ENCODE measurements around the gene CCDC89.
"Not testable (repeated sequence)": the region's sequence is repeated elsewhere in the genome, so short reads cannot be mapped to it uniquely, and the experiment has no call there.

CCDC89 gene

DNA sequence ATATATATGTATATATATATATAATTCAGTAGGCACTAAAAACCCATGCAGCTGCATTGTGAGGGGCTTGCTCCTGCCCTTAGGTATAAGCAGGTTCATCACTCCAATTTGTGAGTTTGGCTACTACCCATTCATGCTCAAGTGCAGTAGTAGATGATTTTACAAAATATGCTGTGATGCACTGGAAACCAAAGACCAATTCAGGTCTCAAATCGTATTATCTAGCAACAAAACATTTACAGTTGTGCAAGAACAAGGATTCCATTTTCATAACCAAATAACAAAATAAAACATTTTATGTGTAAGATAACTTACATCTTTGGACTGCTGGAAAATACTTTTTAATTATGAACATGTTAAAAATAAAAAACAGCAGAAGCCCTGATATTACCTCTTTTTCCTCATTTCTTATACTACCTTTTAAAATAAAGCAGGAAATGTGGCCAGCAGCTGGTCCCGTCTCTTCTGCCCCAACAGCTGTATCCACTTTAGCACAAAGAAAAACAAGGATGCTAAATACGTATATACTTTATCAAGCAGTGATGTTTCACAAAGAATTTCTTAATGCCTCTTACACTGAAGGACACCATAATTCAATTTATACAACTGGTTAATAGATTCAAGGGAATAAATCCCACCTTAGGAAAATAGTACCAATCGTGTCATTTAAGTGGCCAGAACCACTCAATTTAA, 23.9 kb downstream of the CCDC89 start:
- Histone ChIP-seq H3K79me2 (ENCODE audit: insufficient read depth, low read depth) (peaks cover 78% of the 10 kb centered on the region), H2AFZ (ENCODE audit: low read depth) (no peak overlapping the region), H3K27ac (no peak overlapping the region), H3K9ac (peak overlapping the region; percentile 99; the same call in 1 of the 2 replicates), H3K4me3 (IDR thresholded peaks at IDR 0.05; ENCODE audit: insufficient read depth, low read depth, low read length) (no peak overlapping the region), H4K20me1 (ENCODE audit: insufficient read depth) (peaks cover 30% of the 10 kb centered on the region), H3K4me1 (ENCODE audit: low read depth, poor library complexity, severe bottlenecking) (peaks cover 42% of the 10 kb centered on the region), H3K27me3 (ENCODE audit: insufficient read depth, low read depth) (no peaks in the 10 kb centered on the region), H3K36me3 (ENCODE audit: insufficient read depth) (peaks cover 11% of the 10 kb centered on the region; the same call in 1 of the 2 replicates), H3K4me2 (peak overlapping the region; percentile 97)
- TF ChIP-seq, protein P1, sequence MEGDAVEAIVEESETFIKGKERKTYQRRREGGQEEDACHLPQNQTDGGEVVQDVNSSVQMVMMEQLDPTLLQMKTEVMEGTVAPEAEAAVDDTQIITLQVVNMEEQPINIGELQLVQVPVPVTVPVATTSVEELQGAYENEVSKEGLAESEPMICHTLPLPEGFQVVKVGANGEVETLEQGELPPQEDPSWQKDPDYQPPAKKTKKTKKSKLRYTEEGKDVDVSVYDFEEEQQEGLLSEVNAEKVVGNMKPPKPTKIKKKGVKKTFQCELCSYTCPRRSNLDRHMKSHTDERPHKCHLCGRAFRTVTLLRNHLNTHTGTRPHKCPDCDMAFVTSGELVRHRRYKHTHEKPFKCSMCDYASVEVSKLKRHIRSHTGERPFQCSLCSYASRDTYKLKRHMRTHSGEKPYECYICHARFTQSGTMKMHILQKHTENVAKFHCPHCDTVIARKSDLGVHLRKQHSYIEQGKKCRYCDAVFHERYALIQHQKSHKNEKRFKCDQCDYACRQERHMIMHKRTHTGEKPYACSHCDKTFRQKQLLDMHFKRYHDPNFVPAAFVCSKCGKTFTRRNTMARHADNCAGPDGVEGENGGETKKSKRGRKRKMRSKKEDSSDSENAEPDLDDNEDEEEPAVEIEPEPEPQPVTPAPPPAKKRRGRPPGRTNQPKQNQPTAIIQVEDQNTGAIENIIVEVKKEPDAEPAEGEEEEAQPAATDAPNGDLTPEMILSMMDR (conservative IDR thresholded peaks at IDR 0.05; ENCODE audit: low read depth, low read length): no peak

DNA sequence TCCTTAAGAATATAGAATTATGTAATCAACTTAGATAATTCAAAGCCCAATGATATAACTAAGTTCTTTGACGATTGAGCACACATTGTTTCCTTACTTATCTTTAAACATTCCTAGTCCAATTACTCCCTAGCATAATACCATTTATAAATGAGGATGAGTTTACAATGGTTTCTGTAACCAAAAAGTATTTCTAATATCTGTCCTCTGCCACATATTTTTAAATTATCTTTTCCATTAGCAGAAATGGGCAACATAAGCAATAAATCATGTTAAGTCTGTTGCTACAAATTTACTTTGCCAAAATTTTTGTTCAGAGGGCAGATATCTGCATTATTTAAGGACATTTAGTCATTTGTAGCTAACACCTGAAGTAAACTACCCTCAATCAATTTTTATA, 27.8 kb downstream of the CCDC89 start:
- TF ChIP-seq, protein P1 (conservative IDR thresholded peaks at IDR 0.05; ENCODE audit: low read depth, low read length): no peak
- Histone ChIP-seq H3K4me1 (ENCODE audit: low read depth, poor library complexity, severe bottlenecking) (peaks cover 36% of the 10 kb centered on the region), H3K27me3 (ENCODE audit: insufficient read depth, low read depth) (no peaks in the 10 kb centered on the region), H3K4me3 (IDR thresholded peaks at IDR 0.05; ENCODE audit: insufficient read depth, low read depth, low read length) (no peak overlapping the region), H4K20me1 (ENCODE audit: insufficient read depth) (peaks cover 26% of the 10 kb centered on the region), H3K36me3 (ENCODE audit: insufficient read depth) (peaks cover 11% of the 10 kb centered on the region; the same call in 1 of the 2 replicates), H3K79me2 (ENCODE audit: insufficient read depth, low read depth) (peaks cover 68% of the 10 kb centered on the region), H3K9ac (no peak overlapping the region), H3K27ac (no peak overlapping the region), H3K4me2 (no peak overlapping the region), H2AFZ (ENCODE audit: low read depth) (no peak overlapping the region)

- H3K4me3 ChIP-seq (IDR thresholded peaks at IDR 0.05; ENCODE audit: insufficient read depth, low read depth, low read length): no peak overlapping the region
- peaks cover 11% of the 10 kb centered on the region; the same call in 1 of the 2 replicates for H3K36me3 ChIP-seq (ENCODE audit: insufficient read depth)
- TF ChIP-seq, protein P1 (conservative IDR thresholded peaks at IDR 0.05; ENCODE audit: low read depth, low read length): no peak
- H4K20me1 ChIP-seq (ENCODE audit: insufficient read depth): peaks cover 13% of the 10 kb centered on the region
- H3K9ac ChIP-seq: no peak overlapping the region
- H3K79me2 ChIP-seq (ENCODE audit: insufficient read depth, low read depth): peaks cover 54% of the 10 kb centered on the region
- H3K4me2 ChIP-seq: no peak overlapping the region
- no peaks in the 10 kb centered on the region for H3K27me3 ChIP-seq (ENCODE audit: insufficient read depth, low read depth)
- no peak overlapping the region for H2AFZ ChIP-seq (ENCODE audit: low read depth)
- peaks cover 30% of the 10 kb centered on the region for H3K4me1 ChIP-seq (ENCODE audit: low read depth, poor library complexity, severe bottlenecking)
- no peak overlapping the region for H3K27ac ChIP-seq
Observed at GRCh38 chr11:85656777-85657176, 29.2 kb downstream of the CCDC89 start.

- peaks cover 40% of the 10 kb centered on the region for H3K79me2 ChIP-seq (ENCODE audit: insufficient read depth, low read depth)
- H3K4me3 ChIP-seq (IDR thresholded peaks at IDR 0.05; ENCODE audit: insufficient read depth, low read depth, low read length); H3K27me3 ChIP-seq (ENCODE audit: insufficient read depth, low read depth); H3K27ac ChIP-seq; H2AFZ ChIP-seq (ENCODE audit: low read depth); H3K4me2 ChIP-seq; H3K36me3 ChIP-seq (ENCODE audit: insufficient read depth); H3K9ac ChIP-seq; H4K20me1 ChIP-seq (ENCODE audit: insufficient read depth): not testable (repeated sequence)
- peaks cover 19% of the 10 kb centered on the region for H3K4me1 ChIP-seq (ENCODE audit: low read depth, poor library complexity, severe bottlenecking)
Observed at GRCh38 chr11:85654343-85654742, 31.7 kb downstream of the CCDC89 start.

- H2AFZ ChIP-seq (ENCODE audit: low read depth): no peak overlapping the region
- TF ChIP-seq, protein P1 (conservative IDR thresholded peaks at IDR 0.05; ENCODE audit: low read depth, low read length): no peak
- H3K4me2 ChIP-seq: no peak overlapping the region
- peaks cover 2% of the 10 kb centered on the region; the same call in 1 of the 2 replicates for H4K20me1 ChIP-seq (ENCODE audit: insufficient read depth)
- no peak overlapping the region for H3K9ac ChIP-seq
- no peak overlapping the region for H3K27ac ChIP-seq
- no peak overlapping the region for H3K4me3 ChIP-seq (IDR thresholded peaks at IDR 0.05; ENCODE audit: insufficient read depth, low read depth, low read length)
- H3K79me2 ChIP-seq (ENCODE audit: insufficient read depth, low read depth): peaks cover 39% of the 10 kb centered on the region
- peaks cover under 1% of the 10 kb centered on the region; the same call in 1 of the 2 replicates for H3K36me3 ChIP-seq (ENCODE audit: insufficient read depth)
- H3K27me3 ChIP-seq (ENCODE audit: insufficient read depth, low read depth): no peaks in the 10 kb centered on the region
- peaks cover 22% of the 10 kb centered on the region for H3K4me1 ChIP-seq (ENCODE audit: low read depth, poor library complexity, severe bottlenecking)
Observed at GRCh38 chr11:85652786-85653447, 33.1 kb downstream of the CCDC89 start.

Data from KMS-11 (cell line).